Measurements from ENCODE around the gene SNX9.
"Not testable (repeated sequence)": the region's sequence is repeated elsewhere in the genome, so short reads cannot be mapped to it uniquely, and the experiment has no call there.

SNX9 gene

DNA sequence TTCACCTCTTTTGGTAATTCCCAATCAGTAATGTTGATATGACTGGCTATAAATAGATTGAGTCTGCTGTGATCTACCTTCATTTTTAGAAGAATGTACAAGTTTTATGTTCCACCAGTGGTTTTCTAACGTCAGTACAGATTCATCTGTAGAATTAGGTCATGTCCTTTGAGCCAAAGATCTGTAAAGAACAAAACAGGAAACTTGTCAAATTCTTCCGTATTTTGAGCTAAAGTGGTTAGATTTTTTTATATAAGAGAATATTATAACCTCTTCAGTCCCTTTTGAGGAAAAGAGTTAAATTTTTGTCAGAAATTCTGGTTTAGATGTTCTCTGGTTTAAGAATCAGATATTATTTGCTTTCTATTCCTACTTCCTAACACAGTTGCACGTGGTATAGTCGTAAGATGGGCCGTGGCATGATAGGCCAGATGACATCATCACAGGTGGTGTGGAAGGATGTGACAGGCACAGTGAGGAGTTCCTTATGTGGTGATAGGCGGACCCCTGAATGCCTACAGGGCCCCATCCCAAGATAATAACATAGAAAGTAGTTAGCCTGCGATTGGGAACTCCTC lies 62.3 kb downstream of the SNX9 start:
- peak; percentile 36 for DNase-seq (ENCODE audit: low read depth, low spot score)

DNA sequence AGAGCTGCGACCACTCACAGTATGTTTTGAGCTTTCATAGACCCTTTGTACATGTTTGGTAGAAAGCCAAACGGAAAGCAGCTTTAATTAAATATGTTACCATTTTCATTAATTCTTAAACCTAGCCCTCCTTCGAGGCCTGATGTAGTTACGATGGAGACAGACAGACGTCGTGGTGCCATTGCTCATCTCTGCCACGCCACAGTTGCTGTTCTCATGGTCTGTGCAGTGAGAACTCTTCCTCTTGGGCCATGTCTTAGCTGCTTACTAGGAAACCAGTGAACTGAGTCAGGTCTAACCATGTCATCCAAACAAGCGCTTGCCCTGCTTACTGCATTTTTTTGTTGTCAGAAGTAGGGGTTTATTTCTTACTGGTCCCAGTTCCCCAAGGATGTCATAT lies 62.8 kb downstream of the SNX9 start:
- no peak for DNase-seq (ENCODE audit: low read depth, low spot score)

- no peak for DNase-seq (ENCODE audit: low read depth, low spot score)
These were observed 64.8 kb downstream of the SNX9 start for GRCh38 chr6:157887892-157888291.

DNA sequence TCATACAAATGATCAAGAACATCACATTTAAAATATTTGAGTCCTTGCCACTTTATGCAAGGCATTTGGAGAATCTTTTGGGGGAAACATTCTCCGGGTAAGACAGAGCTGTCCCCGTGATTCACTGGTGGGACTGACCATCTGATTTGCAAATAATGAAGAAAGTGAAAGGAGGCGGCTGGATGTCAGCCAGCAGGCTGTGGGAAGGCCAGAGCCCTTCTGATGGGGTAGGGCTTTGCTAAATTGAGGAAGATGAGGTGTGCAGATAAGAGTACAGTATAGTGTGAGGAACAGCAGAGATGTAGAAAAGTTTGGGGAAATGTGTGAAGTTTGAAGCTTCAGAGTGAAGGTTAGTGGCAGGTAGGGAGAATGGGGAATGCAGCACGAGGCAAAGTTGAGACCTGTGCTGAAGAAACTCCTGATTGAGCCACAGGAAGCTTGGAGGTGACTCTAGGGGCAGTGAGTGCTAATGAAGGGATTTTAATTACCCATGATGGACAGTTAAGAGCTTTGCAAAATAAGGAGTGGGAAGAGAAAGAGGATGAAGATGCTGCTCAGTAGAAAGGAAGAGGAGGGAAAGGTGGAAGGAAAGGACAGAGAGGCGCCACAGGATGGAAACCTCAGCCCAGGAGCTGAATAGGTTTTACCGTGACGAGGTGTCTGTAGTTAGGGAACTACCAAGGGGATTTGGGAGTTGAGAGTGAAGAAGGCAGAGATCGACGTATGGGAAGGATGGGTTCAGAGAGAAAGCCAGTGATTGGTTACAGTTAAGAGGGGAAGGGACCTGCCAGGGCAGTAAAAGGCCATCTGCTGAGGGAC lies 68.7 kb downstream of the SNX9 start:
- DNase-seq (ENCODE audit: low read depth, low spot score), result no peak

GRCh38 chr6:157892363-157892877 lies 69.4 kb downstream of the SNX9 start:
- DNase-seq (ENCODE audit: low read depth, low spot score), result no peak

GRCh38 chr6:157893238-157893637 lies 70.2 kb downstream of the SNX9 start:
- DNase-seq (ENCODE audit: low read depth, low spot score), result no peak

GRCh38 chr6:157895585-157895984 lies 72.5 kb downstream of the SNX9 start:
- DNase-seq (ENCODE audit: low read depth, low spot score), result no peak

DNA sequence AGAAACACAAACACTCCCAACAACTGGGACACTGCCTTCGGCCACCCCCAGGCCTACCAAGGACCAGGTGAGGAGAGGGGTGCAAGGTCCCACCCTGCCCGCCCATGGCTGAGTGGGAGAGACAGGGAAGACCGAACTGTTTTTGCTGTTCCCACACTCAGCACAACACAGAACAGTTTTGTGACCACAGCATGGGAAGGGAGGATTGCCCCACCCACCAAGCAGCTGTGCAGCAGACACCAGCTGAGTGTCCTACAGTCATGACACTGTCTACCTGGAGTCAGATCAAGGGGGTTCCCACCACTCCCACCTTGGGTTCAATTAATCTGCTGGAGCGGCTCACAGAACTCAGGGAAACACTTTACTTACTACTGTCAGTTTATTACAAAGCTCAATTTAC lies 73.9 kb downstream of the SNX9 start:
- no peak for DNase-seq (ENCODE audit: low read depth, low spot score)

- DNase-seq (ENCODE audit: low read depth, low spot score), result no peak
These were observed 75.1 kb downstream of the SNX9 start for GRCh38 chr6:157898169-157898568.

DNA sequence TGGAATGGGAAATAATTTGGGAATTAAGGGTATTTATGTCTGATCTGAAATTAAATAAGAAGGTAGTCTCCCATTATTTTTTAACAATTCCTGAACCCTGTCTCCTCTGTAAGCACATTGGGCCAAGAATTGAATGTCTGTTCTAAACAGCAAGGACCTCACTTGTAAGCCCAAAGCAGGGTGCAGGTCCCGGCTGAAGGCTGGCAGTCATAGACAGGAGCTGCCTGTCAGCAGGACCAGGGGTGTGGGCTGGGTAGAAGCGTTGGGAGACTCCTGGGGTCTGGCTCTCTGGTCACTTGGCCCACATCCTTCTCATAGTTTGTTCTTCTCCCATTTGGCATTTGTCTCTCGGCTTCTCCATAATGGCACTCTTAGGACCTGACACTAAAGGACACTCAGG lies 75.6 kb downstream of the SNX9 start:
- no peak for DNase-seq (ENCODE audit: low read depth, low spot score)

- not testable (repeated sequence) for DNase-seq (ENCODE audit: low read depth, low spot score)
These were observed 77.2 kb downstream of the SNX9 start for GRCh38 chr6:157900262-157900661.

DNA sequence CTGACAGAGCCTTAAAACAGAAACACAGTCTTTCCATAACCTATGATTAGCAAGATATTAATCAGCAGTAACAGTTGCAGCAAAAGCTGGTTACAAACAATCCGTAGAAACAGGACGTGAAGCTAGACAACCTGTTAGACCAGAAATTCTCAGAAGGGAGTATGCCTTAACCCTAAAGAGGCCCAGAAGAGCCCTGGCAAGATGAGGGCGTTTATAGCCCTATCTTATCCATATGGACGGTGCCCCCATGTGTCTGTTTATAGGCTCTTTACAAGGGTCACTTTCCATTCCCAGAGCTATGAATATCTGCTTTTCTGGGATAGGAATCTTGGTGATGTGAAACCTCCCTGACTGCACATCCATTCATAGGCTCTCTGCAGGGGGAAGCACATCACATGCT lies 77.7 kb downstream of the SNX9 start:
- DNase-seq (ENCODE audit: low read depth, low spot score), result not testable (repeated sequence)

GRCh38 chr6:157904999-157905398 lies 82.0 kb downstream of the SNX9 start:
- DNase-seq (ENCODE audit: low read depth, low spot score), result no peak

GRCh38 chr6:157905590-157906342 lies 82.7 kb downstream of the SNX9 start:
- DNase-seq (ENCODE audit: low read depth, low spot score), result no peak

- no peak for DNase-seq (ENCODE audit: low read depth, low spot score)
These were observed 83.6 kb downstream of the SNX9 start for GRCh38 chr6:157906537-157907061.

GRCh38 chr6:157907651-157908050 lies 84.6 kb downstream of the SNX9 start:
- DNase-seq (ENCODE audit: low read depth, low spot score), result no peak

DNA sequence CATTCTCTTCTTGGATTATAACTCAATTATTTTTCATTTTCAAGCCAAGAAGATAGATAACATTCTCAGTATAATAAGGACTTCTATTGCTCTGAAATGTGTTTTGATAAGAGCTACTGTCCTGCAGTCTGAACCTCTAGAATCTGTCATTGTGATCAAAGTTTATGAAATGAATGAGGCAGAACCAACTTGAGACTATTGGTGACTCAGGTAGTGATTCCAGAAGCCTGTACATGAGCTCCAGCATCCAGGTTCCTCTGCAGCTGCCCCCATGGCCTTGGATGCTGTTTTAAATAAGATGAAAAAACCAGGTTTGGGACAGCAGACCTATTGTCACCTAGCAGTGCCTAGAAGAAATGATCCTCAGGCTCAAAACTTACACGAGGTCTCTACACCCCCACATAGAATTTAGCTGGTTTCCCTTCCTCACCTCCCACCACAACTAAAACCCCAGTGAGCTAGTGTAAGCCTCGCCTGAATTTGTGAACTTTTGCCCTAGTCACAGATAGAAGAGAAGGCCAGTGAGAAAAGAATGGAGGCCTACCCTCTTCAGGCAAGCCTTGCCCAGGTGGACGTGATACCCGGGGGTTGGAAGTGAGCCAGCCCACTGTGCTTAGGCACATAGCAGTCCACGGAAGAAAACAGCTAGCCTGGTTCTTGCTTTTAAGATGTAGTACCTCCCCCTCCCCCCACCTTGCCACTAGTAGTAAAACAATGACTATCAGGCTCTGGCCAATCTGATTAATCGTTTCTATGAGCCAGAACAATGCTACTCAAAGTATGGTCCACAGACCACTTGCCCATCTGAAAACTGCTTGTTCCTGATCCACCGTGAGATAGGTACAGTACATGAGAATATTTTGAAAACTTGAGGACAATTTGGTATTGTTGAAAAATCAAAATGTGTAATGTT lies 85.6 kb downstream of the SNX9 start:
- DNase-seq (ENCODE audit: low read depth, low spot score), result no peak

GRCh38 chr6:157909282-157909664 lies 86.2 kb downstream of the SNX9 start:
- DNase-seq (ENCODE audit: low read depth, low spot score), result no peak

- DNase-seq (ENCODE audit: low read depth, low spot score), result no peak
These were observed 88.2 kb downstream of the SNX9 start for GRCh38 chr6:157911278-157911677.

GRCh38 chr6:157911786-157912185 lies 88.7 kb downstream of the SNX9 start:
- no peak for DNase-seq (ENCODE audit: low read depth, low spot score)

- no peak for DNase-seq (ENCODE audit: low read depth, low spot score)
These were observed 89.3 kb downstream of the SNX9 start for GRCh38 chr6:157912326-157912725.

Data from activated CD4-positive, CD25-positive, alpha-beta regulatory T cell treated with anti-CD3 and anti-CD28 coated beads, Interleukin-2, amount 50 U/mL, for 16 hours (primary cell).